Activated CD8-positive, alpha-beta memory T cell treated with anti-CD3 and anti-CD28 coated beads, Interleukin-2, amount 50 U/mL, for 24 hours (primary cell): ENCODE data around the gene ARFRP1.

Source experiments
- DNase-seq: peaks from one replicate; pipeline ENCODE4 v3.0.0-alpha.2; 2020; ENCODE audit errors: extremely low read depth

The ARFRP1 gene

DNA sequence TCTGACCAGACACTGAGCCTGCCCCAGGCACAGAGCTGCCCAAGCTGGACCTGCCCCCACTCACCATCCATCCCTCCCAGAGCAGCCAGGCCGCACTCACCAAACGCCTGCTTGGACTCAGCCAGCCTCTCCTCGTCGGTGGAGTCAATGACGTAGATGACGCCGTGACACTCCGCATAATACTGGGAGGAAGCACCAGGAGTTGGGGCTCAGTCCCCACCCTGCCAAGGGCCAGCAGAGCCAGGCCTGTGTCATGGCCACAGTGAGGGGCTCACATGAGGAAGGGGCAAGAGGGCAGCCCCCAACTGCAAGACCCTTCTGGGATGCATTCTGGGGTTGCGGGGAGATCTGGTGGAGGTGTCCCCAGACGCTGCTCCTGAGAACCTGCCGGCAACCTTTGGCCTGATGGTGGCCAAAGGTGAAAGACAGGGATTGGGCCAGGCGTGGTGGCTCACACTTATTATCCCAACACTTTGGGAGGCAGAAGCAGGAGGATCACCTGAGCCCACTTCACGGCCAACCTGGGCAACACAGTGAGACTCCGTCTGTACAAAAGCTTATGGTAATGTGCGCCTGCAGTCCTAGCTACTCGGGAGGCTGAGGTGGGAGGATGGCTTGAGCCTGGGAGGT is 5.6 kb downstream of the ARFRP1 start:
- DNase-seq = no peak

DNA sequence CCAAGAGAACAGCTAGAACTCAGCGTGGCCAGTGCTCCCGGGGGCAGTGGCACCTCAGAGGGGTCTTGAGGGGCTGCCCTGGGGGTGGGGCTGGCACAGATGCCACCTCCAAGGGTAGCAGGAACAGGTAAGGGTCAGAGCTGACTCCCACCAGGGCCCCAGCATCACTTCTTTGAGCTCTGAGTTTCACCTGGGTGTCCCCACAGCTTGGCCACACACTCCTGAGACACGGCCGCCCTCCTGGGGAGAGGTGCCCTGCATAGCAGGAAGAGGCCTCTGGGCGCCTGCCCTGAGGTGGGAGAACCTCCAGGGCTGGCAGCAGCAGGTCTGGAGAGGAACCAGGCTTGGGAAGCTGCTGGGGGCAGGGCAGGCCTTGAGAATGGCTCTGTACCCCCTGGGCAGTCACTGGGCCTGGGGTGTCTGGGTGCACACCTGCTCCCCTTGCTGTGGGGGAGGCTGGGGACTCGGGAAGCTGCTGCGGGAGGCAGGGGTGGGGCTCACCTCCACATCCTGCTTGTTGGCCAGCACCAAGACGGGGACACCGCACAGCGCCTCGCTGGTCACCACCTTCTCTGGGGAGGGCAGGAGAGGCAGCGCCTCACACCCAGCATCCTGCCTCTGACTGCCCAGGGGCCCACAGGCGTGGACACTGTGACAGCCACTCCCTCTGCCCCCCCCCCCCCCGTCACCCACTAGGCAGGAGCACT is 6.3 kb downstream of the ARFRP1 start:
- DNase-seq = no peak

DNA sequence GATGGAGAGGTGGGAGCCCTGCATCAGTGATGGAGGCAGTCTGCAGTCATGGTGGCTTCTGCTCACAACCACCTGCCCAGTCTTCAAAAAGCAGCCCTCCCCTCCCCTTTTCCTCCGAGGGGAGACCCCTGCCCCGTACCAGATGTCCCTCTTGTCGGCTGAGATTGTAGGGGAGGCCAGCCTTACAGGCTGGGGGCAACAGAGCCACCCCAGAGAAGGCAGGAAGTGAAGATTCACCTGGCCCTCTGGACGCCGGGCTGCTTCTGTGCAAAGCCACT is 6.8 kb downstream of the ARFRP1 start:
- DNase-seq = no peak

DNA sequence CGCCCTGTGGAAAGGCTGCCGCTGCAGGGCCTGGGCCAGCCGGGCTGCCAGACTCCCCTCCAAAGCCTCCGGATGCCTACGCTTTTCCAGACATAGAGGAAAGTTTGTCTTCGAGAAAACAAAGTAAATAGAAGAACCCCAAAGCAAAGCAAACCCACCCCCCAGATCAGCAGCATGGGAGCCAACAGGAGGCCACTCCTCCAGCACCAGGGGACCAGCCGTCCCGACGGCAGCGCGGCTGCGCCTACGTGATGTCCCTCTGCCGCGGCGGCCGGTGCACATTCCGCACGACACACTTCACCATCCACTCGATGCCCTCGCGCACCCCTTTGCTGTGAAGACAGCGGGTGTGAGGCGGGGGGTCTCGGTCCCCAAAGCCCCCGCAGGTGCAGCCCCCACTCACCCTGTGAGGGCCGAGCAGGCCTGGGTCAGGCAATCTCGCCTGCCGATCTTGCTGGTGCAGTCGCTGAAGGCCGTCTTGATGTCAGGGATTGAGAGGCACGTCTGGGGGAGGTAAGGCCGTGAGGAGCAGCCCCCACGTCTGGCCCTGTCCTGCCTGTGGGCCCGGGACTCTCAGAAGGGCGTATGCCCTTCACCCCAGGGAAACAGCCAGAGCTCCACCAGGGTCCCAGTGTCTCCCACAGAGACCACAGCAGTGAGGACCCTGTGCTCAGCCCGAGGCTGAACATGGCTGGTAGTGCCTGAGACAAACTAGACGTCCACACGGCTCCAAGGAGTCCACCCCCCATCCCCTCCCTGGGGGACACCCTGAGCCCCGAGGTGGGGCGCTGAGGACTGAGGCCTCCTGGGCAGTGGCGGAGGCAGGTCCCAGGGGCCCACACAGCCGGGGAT is 7.4 kb downstream of the ARFRP1 start:
- DNase-seq = no peak

DNA sequence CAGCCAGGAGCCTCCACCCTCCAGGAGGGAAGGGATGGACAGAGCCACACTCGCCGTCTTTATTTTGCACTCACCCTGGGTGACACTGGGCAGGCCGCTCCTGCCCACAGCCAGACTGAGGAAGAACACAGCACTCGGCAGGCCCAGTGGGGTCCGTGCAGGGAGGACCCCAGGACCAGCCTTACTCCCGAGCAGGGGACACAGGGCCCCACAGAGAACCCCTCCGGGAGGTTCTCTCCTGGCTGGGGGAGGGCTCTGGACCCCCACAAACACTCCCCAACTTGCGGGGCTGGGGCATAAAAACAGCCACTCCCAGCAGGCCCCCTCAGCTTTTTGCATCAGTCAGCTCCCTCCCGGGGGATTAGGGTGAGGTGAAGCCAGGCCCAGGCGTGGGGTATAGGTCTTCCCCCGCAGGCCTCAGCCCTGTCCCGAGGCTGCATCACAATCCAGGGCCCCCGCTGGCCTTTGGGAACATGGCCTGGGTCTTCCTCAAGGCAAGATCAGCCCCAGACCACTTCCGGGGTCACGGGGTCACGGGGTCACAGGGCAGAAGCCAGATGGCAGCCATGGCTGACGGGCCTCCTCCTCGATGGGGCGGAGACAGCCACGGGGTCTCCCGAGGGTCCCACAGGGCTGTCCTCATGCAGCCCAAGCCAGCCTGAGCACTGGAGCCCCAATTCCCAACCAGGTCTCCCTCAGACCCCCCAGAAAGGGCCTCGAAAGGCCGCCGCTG is 8.1 kb downstream of the ARFRP1 start:
- no peak for DNase-seq

DNA sequence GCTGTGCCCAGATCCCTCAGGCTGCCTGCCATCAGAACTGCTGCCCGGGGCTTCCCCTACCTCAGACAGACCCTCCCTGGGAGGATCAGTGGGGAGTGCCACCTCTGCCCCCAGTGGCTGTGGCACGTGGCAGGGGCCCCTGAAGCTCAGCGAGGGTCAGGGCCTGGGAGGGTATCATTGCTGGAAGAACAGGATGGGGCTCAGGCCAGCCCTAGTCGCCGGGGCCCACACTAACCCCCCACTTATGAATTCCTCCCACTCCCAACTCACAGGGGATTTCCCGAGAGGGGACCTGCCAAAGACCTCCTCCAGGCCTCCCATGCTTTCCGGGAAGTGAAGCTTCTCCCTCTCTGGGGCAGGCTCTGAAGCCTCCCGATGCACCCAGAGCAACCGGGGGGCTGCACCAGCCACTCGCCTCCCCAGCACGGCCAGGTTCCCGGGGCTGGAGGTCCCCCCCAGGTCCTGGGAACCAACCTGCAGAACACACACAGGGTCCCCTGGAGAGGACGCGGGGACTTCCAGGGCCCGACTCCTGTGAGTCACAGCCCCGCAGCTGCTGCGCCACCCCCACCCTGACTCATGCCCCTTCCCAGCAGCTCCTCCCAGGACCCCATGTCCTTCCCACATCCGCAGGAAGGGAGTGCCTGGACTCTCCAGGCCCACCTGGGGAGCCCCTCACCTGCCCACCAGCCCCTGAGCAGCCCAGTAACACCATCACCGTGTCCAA is 8.9 kb downstream of the ARFRP1 start:
- DNase-seq = no peak

DNA sequence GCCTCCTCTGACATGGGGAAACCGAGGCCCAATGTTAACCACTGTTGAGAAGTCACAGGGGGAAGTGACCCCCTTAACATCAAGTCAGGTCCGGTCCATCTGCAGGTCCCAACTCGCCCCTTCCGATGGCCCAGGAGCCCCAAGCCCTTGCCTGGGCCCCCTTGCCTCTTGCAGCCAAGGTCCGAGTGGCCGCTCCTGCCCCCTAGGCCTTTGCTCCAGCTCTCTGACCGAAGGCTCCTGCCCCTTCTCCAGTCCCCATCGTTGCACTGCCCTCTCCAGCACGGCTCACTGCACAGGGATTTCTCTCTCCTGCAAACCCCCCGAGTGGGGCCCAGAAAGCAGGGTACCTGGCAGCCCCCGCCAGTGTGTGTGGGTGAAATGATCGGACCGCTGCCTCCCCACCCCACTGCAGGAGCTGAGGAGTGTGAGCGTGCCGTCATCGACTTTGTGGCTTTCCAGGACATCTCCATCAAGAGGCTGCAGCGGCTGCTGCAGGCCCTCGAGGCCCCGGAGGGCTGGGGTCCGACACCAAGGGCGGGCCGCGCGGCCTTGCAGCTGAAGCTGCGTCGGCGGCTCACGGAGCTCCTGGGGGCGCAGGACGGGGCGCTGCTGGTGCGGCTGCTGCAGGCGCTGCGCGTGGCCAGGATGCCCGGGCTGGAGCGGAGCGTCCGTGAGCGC is 9.8 kb downstream of the ARFRP1 start:
- no peak for DNase-seq

DNA sequence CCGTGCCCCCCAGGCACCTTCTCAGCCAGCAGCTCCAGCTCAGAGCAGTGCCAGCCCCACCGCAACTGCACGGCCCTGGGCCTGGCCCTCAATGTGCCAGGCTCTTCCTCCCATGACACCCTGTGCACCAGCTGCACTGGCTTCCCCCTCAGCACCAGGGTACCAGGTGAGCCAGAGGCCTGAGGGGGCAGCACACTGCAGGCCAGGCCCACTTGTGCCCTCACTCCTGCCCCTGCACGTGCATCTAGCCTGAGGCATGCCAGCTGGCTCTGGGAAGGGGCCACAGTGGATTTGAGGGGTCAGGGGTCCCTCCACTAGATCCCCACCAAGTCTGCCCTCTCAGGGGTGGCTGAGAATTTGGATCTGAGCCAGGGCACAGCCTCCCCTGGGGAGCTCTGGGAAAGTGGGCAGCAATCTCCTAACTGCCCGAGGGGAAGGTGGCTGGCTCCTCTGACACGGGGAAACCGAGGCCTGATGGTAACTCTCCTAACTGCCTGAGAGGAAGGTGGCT is 10.4 kb downstream of the ARFRP1 start:
- DNase-seq = no peak

DNA sequence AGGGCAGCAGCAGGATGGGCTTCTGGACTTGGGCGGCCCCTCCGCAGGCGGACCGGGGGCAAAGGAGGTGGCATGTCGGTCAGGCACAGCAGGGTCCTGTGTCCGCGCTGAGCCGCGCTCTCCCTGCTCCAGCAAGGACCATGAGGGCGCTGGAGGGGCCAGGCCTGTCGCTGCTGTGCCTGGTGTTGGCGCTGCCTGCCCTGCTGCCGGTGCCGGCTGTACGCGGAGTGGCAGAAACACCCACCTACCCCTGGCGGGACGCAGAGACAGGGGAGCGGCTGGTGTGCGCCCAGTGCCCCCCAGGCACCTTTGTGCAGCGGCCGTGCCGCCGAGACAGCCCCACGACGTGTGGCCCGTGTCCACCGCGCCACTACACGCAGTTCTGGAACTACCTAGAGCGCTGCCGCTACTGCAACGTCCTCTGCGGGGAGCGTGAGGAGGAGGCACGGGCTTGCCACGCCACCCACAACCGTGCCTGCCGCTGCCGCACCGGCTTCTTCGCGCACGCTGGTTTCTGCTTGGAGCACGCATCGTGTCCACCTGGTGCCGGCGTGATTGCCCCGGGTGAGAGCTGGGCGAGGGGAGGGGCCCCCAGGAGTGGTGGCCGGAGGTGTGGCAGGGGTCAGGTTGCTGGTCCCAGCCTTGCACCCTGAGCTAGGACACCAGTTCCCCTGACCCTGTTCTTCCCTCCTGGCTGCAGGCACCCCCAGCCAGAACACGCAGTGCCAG is 11.0 kb downstream of the ARFRP1 start, which contains the start of gene TNFRSF6B:
Gene TNFRSF6B (plus strand): TSS at position 25 of the 729 bp plus-strand sequence. CDS start 116 bp downstream, at position 141.
- DNase-seq = no peak

DNA sequence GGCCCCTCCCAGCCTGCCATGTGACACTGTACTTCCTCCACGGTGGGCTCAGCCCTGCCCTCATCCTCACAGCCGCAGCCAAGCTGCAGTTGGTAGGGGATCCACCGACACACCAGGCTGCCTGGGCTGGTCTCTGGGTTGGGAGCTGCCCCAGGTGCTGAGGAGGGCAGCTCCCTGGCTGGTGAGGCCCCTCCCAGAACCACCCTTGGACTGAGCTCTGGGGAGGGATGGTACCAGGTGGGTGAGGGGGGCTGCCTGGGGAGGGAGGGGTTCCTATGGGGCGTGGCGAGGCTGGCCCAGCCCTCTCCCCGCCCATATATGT is 11.5 kb downstream of the ARFRP1 start:
- no peak for DNase-seq

DNA sequence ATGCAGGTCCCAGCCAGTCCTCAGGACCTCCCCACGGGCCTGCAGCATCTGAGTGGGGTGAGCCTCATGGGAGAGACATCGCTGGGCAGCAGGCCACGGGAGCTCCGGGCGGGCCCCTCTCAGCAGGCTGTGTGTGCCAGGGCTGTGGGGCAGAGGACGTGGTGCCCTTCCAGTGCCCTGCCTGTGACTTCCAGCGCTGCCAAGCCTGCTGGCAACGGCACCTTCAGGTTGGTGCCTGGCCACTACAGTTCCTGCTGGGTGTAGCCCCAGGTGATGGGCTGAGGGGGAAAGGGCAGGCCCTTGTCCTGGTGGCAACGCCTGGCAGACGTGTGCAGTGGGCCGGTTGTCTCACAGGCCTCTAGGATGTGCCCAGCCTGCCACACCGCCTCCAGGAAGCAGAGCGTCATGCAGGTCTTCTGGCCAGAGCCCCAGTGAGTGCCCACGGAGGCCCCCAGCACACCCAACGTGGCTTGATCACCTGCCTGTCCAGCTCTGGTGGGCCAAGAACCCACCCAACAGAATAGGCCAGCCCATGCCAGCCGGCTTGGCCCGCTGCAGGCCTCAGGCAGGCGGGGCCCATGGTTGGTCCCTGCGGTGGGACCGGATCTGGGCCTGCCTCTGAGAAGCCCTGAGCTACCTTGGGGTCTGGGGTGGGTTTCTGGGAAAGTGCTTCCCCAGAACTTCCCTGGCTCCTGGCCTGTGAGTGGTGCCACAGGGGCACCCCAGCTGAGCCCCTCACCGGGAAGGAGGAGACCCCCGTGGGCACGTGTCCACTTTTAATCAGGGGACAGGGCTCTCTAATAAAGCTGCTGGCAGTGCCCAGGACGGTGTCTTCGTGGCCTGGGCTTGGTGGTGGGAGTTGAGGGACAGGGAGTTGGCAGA is 12.1 kb downstream of the ARFRP1 start:
- no peak for DNase-seq

DNA sequence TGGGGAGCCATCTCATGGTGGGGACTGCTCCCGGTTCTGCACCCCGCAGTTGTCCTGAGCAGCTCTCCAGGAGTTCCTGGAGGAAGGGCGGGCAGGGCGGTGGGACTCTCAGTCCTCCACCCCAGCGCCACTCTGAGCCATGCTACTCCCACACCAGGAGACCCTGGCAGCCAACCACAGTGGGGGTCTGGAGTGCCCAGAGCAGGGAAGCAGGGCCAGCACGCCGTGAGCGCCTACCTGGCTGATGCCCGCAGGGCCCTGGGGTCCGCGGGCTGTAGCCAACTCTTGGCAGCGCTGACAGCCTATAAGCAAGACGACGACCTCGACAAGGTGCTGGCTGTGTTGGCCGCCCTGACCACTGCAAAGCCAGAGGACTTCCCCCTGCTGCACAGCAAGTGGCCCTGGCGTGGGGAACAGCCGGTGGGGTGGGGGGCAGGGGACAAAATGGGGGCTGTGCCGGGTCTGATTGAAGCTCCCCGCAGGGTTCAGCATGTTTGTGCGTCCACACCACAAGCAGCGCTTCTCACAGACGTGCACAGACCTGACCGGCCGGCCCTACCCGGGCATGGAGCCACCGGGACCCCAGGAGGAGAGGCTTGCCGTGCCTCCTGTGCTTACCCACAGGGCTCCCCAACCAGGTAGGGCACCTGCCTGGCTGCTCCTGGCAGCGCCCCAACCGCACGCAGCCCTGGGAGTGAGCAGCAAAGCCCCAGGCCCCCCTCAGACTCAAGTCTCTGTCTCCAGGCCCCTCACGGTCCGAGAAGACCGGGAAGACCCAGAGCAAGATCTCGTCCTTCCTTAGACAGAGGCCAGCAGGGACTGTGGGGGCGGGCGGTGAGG is 13.0 kb downstream of the ARFRP1 start:
- no peak for DNase-seq

DNA sequence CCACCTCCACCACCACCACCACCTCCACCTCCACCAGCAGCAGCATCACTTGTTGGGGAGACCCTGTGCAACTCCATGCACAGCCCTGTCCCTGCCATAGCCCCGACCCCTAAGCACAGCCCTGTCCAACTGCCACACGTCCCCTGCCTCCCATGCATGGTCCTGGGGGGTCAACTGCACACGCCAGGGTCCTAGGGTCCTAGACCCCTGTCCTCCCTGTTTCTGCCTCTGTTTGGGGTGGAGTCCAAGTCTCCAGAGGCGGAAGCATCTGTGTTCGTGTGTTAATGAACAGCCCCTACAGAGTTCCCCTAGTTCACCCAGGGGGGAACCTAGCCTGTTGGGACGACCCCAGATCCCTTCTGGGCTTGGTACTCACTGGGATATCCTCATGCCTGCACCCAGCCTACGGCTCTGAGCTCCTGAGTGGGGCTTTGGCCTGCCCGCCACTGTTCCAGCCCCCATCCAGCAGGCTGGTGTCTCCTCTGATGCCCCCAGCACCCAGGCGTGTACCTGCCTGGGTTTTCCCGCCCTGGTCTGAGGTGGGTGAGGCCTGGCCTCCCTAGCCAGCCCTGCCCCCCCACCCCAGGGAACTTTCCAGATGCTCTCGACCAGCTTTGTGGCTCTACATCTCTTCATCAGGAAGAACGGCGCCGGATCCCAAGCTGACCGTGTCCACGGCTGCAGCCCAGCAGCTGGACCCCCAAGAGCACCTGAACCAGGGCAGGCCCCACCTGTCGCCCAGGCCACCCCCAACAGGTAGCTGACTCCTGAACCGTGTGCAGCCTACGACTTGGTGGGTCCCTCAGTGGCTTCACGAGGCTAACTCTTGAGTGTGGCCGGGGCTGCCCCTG is 13.8 kb downstream of the ARFRP1 start:
- DNase-seq = no peak

DNA sequence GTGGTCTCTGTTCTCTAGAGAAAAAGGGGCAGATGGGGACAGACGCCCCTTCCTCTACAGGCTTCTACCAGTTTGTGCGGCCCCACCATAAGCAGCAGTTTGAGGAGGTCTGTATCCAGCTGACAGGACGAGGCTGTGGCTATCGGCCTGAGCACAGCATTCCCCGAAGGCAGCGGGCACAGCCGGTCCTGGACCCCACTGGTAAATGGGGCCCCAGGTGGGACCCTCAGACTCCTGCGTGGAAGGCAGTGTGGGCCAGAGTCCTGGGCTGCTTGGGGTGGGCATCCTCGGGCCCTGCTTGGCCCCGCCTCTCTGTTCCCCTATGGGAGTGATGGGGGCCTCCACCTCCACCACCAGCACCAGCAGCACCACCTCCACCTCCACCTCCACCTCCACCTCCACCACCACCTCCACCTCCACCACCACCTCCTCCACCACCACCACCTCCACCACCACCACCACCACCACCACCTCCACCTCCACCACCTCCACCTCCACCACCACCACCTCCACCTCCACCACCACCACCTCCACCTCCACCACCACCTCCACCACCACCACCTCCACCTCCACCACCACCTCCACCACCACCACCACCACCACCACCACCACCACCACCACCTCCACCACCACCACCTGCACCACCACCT is 14.6 kb downstream of the ARFRP1 start:
- no peak for DNase-seq

DNA sequence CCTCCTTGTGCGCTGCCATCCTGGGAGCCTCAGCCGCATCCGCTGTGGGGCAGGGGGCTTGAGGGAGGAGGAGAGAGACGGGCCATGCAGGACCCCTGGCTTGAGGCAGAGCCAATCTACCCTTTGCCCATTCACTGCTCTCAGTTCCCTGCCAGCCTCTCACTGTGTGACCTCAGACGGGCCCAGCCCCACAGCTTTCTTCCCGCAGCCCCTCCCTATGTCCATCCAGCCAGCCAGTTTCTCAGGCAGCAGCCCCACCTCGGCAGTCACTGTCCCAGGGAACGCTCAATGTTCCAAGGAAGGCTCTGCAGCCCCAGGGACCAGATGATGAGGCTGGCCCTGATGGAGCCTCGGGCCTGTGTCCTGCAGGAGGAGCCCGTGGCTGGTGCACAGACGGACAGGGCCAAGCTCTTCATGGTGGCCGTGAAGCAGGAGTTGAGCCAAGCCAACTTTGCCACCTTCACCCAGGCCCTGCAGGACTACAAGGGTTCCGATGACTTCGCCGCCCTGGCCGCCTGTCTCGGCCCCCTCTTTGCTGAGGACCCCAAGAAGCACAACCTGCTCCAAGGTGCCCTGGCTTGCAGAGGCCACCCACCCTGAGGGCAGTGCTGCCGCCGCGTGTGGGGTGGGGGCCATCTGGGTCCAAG is 15.2 kb downstream of the ARFRP1 start:
- no peak for DNase-seq

DNA sequence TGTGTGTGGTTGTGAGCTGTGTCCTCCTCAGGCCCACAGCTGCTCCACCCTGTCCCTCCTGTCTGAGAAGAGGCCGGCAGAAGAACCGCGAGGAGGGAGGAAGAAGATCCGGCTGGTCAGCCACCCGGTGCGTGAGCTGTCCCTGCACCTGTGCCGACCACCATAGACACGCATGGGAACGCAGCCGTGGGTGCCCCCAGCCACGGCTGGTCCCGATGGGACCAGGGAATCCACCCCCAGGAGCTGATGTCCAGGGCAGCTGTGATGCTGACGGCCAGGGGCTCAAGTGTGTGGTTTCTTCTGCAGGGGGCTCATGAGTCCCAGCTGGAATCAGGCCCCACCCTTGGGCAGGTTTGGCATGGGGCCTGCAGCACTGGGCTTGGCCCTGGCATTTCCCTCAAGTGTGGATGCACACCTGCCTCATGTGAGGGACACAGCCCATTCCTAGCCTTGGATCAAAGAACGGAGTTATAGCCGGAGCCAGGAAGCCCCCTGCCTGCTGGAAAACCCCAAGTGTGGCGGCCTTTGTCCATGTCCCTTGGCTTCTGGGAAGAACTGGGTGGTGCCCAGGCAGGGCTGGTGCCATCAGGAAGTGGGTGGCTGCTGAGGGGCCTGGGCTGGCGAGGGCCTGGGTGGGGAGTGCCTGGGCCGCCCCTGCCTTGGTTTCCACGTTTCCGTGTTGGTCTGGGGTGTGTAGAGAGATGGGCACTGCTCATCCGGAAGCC is 15.9 kb downstream of the ARFRP1 start:
- no peak for DNase-seq
